Right ventricle myocardium superior (tissue), 1 donor: ENCODE measurements around the gene TULP3. TPM values are rescaled to one million over a fixed set of nuclear protein-coding genes. Genes with fewer than 3 reads are reported as not detected.
"Not testable (repeated sequence)": the region's sequence is repeated elsewhere in the genome, so short reads cannot be mapped to it uniquely, and the experiment has no call there.

Experiments used
- ATAC-seq: fragments of 200-7000 bp; cut with Tn5 transposase; one replicate; pipeline ENCODE4 v1.9.1; 2020; ENCODE audit warnings: mild to moderate bottlenecking; ENCODE audit not compliant: poor library complexity
- DNase-seq: peaks from one replicate; pipeline ENCODE4 v3.0.0-alpha.2; 2020
- intact Hi-C: fragments of 100-400 bp; cut with DNase I; formaldehyde crosslinking; loops from one replicate; pipeline ENCODE4 v1.11.2; 2022
- long read RNA-seq: library from polyadenylated mRNA; unstranded; transcript quantifications from one replicate; pipeline ENCODE4 v2.0.0, GENCODE V29; 2021
- total RNA-seq: library from RNA; stranded (reverse); fragmentation: NEBNext Ultra II Directional; extraction: Animal tissue kit (Norgen Biotek cat#: 25700); gene quantifications from one replicate; pipeline ENCODE4 v1.2.1, GENCODE V29; 2021
- donor health status: DM: no; HTN: yes; CAD: no; lungs with severe emphysema.

The TULP3 gene, protein sequence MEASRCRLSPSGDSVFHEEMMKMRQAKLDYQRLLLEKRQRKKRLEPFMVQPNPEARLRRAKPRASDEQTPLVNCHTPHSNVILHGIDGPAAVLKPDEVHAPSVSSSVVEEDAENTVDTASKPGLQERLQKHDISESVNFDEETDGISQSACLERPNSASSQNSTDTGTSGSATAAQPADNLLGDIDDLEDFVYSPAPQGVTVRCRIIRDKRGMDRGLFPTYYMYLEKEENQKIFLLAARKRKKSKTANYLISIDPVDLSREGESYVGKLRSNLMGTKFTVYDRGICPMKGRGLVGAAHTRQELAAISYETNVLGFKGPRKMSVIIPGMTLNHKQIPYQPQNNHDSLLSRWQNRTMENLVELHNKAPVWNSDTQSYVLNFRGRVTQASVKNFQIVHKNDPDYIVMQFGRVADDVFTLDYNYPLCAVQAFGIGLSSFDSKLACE
- 4.6 TPM for total RNA-seq
- long read RNA-seq, partial matches to known transcripts = 1 of 6 reads
- long read RNA-seq, other reads (novel, unspliced or antisense) = 2 of 6 reads

DNA sequence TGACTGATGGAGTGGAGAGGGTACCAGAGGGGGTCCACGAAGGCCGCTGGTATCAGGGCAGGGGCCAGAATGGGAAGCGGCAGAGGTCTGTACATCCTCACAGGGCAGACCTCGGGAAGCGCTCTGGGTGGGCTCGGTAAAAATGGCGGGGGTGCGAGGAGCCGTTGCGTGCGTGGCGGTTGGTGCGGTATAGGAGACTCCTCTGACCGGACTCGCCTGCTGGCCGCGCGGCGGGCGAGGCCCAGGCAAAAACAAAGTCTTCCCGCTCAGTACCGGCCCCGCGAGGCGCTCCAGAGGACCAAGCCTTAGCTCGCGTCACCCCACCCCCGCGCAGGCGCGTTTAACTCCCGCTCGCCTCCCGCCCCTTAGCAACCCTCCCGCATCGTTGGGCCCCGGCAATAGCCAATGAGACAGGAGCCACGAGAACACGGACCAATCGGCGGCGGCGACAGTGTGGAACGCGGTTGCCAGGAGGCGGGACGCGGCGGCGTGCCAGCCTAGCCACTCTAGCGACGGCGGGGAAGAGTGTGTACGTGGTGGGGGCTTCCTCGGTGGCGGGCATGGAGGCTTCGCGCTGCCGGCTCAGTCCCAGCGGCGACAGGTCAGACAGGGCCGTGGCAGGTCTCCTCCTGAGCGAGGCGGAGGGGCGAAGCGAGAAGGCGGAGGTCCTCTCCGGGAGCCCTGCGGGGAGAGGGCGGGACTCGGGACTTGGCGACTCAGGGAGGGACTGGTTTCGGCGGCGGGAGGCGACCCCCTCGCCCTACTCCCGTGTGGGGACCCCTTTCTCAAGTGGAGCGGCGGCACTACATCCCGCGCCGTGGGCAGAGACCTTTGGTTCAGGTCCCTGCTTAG, at the start of gene TULP3:
Gene TULP3, plus strand, starts transcription at position 504 of the 852 bp plus-strand sequence. Its CDS starts 57 bp downstream, at position 561.
- intact Hi-C loops = no loop called here

DNA sequence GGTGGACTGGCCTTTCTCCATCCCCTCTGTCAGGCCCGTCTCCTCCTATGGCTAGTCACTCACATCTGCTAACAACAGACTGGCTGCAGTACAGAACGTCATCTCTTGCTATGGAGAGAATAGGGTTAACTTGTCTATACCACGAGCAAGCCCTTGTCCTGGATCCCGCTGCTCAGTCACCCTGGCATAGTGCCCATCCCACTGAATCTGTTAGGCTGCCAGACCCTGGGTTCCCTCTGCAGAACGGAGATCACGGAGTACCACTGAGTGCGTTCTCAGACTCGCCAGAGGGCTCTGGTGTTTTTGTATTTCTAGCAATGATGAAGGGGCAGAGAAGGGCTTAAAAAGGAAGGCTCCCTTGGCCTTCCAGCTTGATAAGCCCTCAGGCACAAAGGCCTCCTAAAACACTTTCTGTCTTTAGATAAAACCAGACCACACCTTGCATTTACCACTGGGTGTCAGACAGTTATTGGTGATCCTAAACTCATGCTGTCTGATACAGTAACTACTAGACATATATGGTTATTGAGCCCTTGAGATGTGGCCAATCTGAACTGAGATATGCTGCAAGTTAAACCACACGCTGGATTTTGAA, 49.5 kb upstream of the TULP3 start:
- DNase-seq (no peak), ATAC-seq (no peak)
- intact Hi-C loops = no loop called here

More for the DNA sequence above, at the start of gene TULP3:
- DNase-seq (peak; percentile 99), ATAC-seq (peak; percentile 99)

DNA sequence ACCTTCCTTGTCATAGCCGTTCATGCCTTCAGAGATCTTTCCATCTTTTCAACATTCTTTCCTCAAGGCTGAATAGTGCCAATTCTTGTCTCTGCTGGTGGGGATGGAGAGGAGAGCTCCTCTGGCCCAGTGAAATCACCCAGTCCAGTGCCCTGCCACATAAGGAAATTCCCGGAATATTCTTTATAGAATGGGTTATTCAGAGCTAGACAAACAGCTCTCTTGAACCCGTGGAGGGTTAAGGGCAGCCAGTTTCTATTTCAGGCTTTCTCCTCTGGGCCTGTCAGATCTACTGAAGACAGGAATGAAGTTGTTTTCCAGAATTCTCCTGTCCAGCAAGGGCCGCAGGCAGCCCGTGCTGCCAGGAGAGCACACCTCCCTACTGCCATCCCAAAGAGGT, 47.7 kb upstream of the TULP3 start:
- DNase-seq (no peak), ATAC-seq (no peak)
- intact Hi-C loops = no loop called here

DNA sequence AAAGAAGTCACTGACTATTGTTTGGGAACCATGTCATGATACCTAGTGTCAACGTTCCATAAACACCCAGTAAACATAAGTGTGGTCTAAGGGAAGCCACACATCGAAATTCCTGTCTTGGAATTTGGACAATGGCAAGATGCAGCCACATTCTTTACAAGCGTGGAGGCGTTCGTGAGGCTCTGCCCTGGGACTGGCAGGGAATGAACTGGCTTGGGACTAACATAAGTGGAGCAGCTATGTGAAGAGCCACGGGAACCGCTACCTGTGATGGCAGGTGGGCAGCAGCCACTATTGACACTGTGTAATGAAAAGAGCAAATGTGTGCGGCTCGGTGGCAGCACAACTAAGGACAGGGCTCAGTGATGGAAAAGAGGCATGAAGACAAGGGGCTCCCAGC, 45.9 kb upstream of the TULP3 start:
- DNase-seq (no peak), ATAC-seq (no peak)
- intact Hi-C loops = no loop called here

DNA sequence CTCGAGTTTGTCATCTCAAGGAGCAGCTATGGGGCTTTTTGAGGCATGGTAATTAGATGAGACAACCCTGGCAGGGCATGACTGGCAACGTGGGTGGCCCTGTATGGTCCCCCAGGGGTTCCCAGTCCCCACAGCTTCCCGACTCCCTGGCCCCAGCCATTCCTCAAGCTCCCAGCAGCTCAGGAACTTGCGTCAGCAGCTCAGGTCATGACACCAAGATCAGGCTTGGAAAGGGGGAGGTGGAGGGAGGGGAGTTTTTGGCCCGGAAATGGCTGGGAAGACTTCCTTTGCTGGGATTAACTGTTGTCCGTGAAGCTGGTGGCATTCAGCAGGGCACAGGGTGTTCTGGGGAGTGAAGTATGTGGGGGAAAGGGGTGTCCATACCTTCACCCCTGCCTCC, 45.4 kb upstream of the TULP3 start:
- ATAC-seq (peak; percentile 36), DNase-seq (no peak)
- intact Hi-C loops = no loop called here

DNA sequence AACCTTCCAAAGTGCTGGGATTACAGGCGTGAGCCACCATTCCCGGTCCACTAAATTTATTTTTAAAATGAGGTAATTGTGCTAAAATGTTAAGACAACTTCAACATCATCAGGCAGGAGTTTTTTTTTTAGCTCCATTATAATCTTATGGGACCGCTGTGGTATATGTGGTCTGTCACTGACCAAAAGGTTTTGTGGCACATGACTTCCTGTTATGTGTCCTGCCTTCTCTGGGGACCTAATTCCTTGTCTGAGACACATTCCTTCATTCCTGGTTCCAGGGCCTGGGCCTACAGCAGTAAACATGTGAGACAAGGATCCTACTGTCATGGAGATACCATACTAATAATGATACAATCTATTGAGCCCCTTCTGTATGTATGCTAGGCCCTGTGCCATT, 38.8 kb upstream of the TULP3 start:
- no peak for ATAC-seq
- intact Hi-C loops = loop anchor here (5.0 kb wide), 1 partner anchor 180 kb away; no protein-coding TSS in a partner anchor
- no peak for DNase-seq

DNA sequence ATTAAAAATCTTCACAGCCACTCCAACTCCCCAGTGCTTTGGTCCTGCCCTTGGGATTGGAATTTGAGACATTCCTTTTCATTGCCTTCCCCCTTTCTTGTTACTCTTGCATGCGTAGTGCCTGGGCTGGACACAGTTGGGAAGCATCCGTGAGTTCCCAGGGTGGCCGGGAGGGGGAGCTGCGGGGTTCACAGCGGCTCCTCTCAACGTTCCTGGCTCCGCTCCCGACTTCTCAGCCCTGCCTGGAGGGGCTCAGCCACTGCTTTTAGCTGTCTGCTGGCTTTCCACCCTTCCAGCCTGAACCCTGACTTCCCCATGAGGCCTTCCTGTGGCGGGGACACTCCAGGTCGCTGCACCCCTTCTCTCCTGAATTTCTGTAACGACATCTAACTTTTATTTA, 37.1 kb upstream of the TULP3 start:
- ATAC-seq (peak; percentile 92), DNase-seq (peak; percentile 90)
- intact Hi-C loops = loop anchor here (5.0 kb wide), 1 partner anchor 179 kb away; no protein-coding TSS in a partner anchor

DNA sequence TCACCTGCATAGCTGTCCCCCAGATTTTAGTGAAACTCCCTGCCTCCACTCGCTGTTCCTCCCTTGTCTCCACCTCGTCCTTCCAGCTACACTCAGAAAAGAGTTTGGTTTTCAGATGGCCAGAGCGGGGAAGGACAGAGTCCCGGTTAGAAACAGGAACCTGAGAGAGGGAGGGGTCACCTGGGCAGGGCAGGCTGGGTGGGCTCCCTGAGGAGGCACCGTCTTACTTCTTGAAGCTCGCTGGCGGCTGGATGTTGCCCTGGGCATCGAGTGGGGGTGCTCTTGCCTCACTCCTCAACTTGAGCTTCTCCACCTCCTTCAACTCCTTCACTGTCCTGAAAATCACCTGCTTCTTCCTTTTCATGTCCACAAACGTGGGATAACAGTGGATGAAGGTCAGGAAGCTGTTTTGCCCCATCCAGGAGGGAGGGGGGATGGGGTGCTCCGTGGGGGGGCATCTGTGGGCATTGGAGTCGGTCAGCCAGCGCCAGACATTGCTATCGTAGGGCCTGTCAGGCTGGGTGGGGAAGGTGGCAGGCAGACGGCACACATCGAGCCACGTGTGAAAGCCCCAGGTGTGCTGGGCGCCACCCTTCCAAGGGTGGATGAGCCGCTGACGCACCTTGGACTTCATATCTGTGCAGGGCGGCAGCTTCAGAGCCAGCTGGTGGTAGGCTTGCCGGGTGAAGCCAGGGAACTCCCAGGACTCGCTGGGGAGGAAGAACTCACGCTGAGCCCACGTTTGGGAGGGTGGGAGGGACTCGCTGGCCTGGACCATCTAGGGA, 35.8 kb upstream of the TULP3 start:
- intact Hi-C loops = loop anchor here (5.0 kb wide), 2 partner anchors 82 to 177 kb away; no protein-coding TSS in a partner anchor
- DNase-seq = no peak
- ATAC-seq = no peak

DNA sequence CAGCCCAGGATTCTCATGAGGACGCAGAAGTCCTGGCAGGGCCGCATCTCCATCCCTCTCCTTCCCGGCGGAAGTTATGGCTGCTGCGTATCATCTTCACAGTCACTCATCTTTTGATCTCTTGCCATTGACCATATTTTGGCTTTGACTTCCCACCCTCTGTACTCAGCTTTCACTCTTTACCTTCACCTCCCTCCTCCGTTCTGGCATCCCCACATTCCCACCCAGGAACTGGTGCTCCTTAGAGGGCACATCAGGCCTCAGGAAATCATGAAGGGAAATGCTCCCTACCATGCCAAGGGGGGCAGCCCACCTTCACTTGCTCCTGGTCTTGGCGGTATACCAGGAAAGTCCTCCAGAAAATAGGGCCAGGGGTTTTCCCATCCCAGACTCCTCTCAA, 35.1 kb upstream of the TULP3 start:
- no peak for DNase-seq
- ATAC-seq = no peak
- intact Hi-C loops = loop anchor here (5.0 kb wide), 1 partner anchor 82 kb away; no protein-coding TSS in a partner anchor

DNA sequence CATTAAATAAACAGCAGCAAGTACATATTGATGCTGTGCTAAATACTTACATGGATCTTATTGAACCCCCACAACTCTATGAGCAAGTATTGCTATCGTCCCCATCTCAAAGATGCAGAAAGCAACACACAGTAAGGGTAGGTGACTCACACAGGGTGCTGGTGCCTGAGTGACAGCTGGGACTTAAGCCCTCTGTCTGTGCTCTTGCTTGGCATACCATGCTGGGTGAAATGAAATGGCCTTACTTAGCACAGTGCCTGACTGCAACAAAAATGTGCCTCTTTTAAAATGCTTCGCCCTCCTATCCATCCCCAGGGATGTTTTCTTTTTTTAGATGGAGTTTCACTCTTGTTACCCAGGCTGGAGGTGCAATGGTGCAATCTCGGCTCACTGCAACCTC, 34.6 kb upstream of the TULP3 start:
- ATAC-seq (no peak), DNase-seq (no peak)
- intact Hi-C loops = loop anchor here (5.0 kb wide), 1 partner anchor 81 kb away; no protein-coding TSS in a partner anchor

DNA sequence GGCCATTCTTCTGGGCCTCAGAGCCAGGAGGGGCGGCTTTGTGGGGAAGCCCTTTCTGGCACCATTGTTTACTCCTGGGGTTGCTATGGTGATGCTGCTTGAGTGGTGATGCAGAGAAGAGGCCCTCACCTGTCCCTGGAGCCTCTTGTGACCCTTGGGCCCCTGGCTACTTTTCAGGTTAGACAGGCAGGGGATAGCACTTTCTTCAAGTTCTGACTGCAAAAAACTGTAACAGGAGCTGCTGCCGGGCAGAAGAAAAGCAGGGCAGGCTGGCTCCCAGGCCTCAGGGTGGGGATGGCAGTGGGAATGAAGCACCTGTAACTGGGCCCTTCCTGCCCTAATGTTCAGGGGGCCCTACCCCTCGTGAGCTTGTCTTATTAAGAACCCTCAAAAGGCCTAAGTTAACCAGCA, 33.7 kb upstream of the TULP3 start, which contains the start of gene TEX52:
Gene TEX52, minus strand, starts transcription at position 19 of the 411 bp plus-strand sequence. Its CDS starts 13 bp downstream, at position 6.
- no peak for DNase-seq
- intact Hi-C loops = loop anchor here (5.0 kb wide), 1 partner anchor 80 kb away; no protein-coding TSS in a partner anchor

DNA sequence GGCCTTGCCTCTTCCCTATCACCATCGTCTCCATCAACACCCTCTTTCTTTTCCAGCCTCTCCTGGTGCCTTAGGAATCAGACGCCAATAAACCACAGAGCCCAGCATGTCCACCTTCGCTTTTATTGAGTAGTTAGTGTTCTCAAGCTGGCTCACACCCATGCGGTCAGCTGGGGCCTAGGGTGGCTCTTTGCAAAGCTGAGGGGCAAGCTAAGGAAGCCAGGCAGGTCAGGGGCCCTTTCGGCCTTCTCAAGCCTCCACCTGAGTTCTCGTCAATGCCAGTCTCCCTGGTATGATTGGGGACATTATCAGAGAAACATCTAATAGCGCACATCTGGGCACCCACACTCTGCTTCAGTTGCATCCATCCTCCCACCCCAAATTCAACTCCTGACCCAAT, 33.1 kb upstream of the TULP3 start:
- intact Hi-C loops = loop anchor here (5.0 kb wide), 1 partner anchor 80 kb away; no protein-coding TSS in a partner anchor
- DNase-seq = no peak
- ATAC-seq = no peak

More for the DNA sequence above, 33.7 kb upstream of the TULP3 start, which contains the start of gene TEX52:
- no peak for ATAC-seq

DNA sequence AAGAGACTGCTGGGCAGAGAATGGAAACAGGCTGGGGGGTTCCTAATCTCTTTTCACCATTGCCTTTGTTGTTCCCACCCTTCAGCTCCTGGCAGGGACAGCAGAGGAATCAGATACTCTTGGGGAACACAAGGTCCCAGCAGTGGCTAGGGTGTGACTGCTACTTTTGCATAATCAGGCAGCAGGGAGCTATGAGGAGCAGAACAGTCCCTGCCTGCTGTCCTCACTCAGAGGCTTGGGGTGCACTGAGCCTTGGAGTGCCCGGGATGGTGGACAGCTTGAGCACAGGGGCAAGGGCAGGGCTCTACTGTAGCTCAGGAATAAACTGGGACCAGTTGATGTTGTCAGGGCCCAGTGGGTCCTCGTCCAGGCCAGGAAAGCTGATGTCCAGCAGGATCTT, 32.4 kb upstream of the TULP3 start:
- ATAC-seq (no peak), DNase-seq (no peak)
- intact Hi-C loops = loop anchor here (5.0 kb wide), 1 partner anchor 79 kb away; no protein-coding TSS in a partner anchor

DNA sequence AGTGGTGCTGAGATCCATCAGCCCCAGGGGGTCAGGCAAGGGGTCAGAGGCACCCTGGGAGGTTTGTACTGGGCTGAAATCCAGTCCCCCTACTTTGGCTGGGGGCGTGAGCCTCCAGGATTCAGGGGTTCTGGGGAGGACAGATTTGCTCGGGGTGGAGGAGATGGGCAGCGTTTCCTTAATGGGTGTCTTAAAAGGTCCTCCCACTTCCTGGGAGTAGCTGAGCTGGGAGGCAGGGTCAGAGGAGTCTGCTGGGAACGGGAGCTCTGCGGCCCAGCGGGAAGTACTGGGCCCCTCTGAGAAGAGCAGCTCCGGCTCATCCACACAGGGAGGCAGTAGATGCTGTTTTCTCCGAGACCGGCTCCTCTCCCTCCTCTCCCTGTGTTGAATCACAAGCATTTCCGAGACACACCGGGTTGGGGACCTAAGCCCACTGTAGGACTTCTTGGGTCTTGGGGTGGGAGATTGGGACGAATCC, 31.7 kb upstream of the TULP3 start:
- intact Hi-C loops = loop anchor here (5.0 kb wide), 1 partner anchor 78 kb away; no protein-coding TSS in a partner anchor
- ATAC-seq = no peak
- no peak for DNase-seq

DNA sequence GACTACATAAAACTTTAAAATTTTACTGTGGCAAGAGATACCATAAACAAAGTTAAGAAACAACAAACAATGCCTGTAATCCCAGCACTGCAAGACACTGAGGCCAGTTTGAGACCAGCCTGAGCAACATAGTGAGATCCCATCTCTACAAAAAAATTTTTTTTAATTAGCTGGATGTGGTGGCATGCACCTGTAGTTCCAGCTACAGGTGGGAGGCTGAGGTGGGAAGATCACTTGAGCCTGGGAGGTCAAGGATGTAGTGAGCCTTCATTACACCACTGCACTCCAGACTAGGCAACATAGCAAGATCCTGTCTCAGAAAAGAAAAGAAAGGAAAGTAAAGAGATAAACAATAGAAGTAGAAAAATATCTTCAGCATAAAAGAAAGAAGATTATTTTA, 30.5 kb upstream of the TULP3 start:
- ATAC-seq = no peak

DNA sequence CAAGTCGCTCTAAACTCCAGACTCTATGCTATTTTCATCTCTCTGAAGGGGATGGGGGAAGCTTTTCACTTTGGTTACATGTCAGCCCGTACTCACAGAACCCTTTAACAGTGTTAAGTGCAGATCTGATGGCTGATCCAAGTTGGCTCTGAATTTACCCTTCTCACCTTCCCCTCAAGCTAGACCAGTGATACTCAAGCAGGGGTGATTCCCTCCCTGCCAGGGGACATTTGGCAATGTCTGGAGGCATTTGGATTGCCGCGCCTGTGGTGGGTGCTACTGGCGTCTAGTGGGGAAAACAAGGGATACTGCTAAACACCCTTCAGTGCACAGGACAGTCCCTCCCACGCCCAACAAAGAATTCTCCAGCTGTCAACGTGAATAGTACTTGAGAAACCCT, 27.8 kb upstream of the TULP3 start:
- ATAC-seq (no peak), DNase-seq (no peak)
- intact Hi-C loops = no loop called here

More for the DNA sequence above, 30.5 kb upstream of the TULP3 start:
- DNase-seq = no peak
- intact Hi-C loops = no loop called here

DNA sequence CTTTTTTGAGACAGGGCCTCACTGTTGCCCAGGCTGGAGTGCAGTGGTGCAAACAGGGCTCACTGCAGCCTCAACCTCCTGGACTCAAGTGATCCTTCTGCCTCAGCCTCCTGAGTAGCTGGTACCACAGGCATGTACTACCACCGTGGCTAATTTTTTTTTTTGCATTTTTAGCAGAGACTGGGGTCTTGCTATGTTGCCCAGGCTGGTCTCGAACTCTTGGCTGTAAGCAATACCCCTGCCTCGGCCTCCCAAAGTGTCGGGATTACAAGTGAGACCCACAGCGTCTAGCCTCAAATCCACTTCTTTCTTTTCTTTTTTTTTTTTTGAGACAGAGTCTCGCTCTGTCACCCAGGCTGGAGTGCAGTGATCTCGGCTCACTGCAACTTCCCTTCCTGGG, 27.3 kb upstream of the TULP3 start:
- ATAC-seq, DNase-seq, intact Hi-C loops: not testable (repeated sequence)
